Activated B cell treated with CpG ODN at 0.5 μM for 24 hours (primary cell): ENCODE data around the gene EMX1. TPM values are rescaled to one million over a fixed set of nuclear protein-coding genes. Genes with fewer than 3 reads are reported as not detected.

ENCODE experiments used
- ATAC-seq: fragments of 200-7000 bp; cut with Tn5 transposase; one replicate; pipeline ENCODE4 v1.10.0; 2021; ENCODE audit warnings: low read depth, mild to moderate bottlenecking, moderate library complexity
- CTCF ChIA-PET: fragments of 350-600 bp; sonication (Branson Sonifier 250); formaldehyde crosslinking; loops from one replicate; lab custom pipeline; 2021; ENCODE audit warnings: antibody characterized with exemption; lab: Charles Lee
- POLR2A ChIA-PET: fragments of 350-600 bp; sonication (Branson Sonifier 250); formaldehyde crosslinking; loops from one replicate; lab custom pipeline; 2021; ENCODE audit warnings: antibody characterized with exemption; lab: Charles Lee
- DNase-seq: peaks from one replicate; pipeline ENCODE4 v3.0.0; 2022
- H3K27ac Mint-ChIP-seq: one replicate; pipeline ENCODE4 v1.8.0; 2020; ENCODE audit warnings: mixed read lengths
- H3K27me3 Mint-ChIP-seq: one replicate; pipeline ENCODE4 v1.8.0; 2021; ENCODE audit warnings: mixed read lengths
- H3K36me3 Mint-ChIP-seq: one replicate; pipeline ENCODE4 v1.8.0; 2021; ENCODE audit warnings: low read depth, mixed read lengths
- H3K4me1 Mint-ChIP-seq: one replicate; pipeline ENCODE4 v1.8.0; 2021; ENCODE audit warnings: mixed read lengths
- H3K4me3 Mint-ChIP-seq: one replicate; pipeline ENCODE4 v1.8.0; 2020; ENCODE audit warnings: mild to moderate bottlenecking, mixed read lengths
- H3K9me3 Mint-ChIP-seq: one replicate; pipeline ENCODE4 v1.8.0; 2020; ENCODE audit warnings: mixed read lengths
- intact Hi-C: fragments of 100-400 bp; cut with micrococcal nuclease; formaldehyde crosslinking; loops from one replicate; pipeline ENCODE4 v1.15.1; 2024
- total RNA-seq: library from RNA; stranded (reverse); gene quantifications from 2 replicates; pipeline ENCODE4 v1.2.3, GENCODE V29; 2022
- TF ChIP-seq, protein P1 (sequence below): fragments of 200-600 bp; IDR thresholded peaks from one replicate; pipeline ENCODE4 v1.8.0; 2022; ENCODE audit warnings: antibody characterized with exemption, mild to moderate bottlenecking

EMX1 gene
- total RNA-seq, 1 donor from 2014 or later, result 0.22 TPM

DNA sequence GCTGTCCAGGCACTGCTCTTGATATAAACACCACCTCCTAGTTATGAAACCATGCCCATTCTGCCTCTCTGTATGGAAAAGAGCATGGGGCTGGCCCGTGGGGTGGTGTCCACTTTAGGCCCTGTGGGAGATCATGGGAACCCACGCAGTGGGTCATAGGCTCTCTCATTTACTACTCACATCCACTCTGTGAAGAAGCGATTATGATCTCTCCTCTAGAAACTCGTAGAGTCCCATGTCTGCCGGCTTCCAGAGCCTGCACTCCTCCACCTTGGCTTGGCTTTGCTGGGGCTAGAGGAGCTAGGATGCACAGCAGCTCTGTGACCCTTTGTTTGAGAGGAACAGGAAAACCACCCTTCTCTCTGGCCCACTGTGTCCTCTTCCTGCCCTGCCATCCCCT, 15.9 kb downstream of the EMX1 start:
- ChIA-PET CTCF (no interaction called here), POLR2A (interaction anchor here (0.7 kb wide), 1 partner anchor 1171 kb away, joined by 3 read pairs; no protein-coding TSS in a partner anchor)
- Mint-ChIP-seq H3K27me3 (peaks cover 20% of the 10 kb centered on the region), H3K4me1 (no peaks in the 10 kb centered on the region), H3K27ac (no peak overlapping the region), H3K4me3 (no peak overlapping the region), H3K9me3 (no peaks in the 10 kb centered on the region), H3K36me3 (no peaks in the 10 kb centered on the region)
- ATAC-seq (no peak), DNase-seq (no peak)
- TF ChIP-seq, protein P1, sequence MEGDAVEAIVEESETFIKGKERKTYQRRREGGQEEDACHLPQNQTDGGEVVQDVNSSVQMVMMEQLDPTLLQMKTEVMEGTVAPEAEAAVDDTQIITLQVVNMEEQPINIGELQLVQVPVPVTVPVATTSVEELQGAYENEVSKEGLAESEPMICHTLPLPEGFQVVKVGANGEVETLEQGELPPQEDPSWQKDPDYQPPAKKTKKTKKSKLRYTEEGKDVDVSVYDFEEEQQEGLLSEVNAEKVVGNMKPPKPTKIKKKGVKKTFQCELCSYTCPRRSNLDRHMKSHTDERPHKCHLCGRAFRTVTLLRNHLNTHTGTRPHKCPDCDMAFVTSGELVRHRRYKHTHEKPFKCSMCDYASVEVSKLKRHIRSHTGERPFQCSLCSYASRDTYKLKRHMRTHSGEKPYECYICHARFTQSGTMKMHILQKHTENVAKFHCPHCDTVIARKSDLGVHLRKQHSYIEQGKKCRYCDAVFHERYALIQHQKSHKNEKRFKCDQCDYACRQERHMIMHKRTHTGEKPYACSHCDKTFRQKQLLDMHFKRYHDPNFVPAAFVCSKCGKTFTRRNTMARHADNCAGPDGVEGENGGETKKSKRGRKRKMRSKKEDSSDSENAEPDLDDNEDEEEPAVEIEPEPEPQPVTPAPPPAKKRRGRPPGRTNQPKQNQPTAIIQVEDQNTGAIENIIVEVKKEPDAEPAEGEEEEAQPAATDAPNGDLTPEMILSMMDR, result no peak
- intact Hi-C loops, result no loop called here

DNA sequence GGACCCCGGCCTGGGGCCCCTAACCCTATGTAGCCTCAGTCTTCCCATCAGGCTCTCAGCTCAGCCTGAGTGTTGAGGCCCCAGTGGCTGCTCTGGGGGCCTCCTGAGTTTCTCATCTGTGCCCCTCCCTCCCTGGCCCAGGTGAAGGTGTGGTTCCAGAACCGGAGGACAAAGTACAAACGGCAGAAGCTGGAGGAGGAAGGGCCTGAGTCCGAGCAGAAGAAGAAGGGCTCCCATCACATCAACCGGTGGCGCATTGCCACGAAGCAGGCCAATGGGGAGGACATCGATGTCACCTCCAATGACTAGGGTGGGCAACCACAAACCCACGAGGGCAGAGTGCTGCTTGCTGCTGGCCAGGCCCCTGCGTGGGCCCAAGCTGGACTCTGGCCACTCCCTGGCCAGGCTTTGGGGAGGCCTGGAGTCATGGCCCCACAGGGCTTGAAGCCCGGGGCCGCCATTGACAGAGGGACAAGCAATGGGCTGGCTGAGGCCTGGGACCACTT, 16.4 kb downstream of the EMX1 start:
- H3K4me3 Mint-ChIP-seq, result no peak overlapping the region
- TF ChIP-seq, protein P1, result no peak
- no peaks in the 10 kb centered on the region for H3K4me1 Mint-ChIP-seq
- POLR2A ChIA-PET, result interaction anchor here (0.7 kb wide), 1 partner anchor 1171 kb away, joined by 3 read pairs; no protein-coding TSS in a partner anchor
- CTCF ChIA-PET, result no interaction called here
- ATAC-seq, result no peak
- H3K27me3 Mint-ChIP-seq, result peaks cover 20% of the 10 kb centered on the region
- intact Hi-C loops, result loop anchor here (2.0 kb wide), 1 partner anchor 41 kb away; no protein-coding TSS in a partner anchor
- no peaks in the 10 kb centered on the region for H3K36me3 Mint-ChIP-seq
- no peak overlapping the region for H3K27ac Mint-ChIP-seq
- no peaks in the 10 kb centered on the region for H3K9me3 Mint-ChIP-seq
- DNase-seq, result no peak

DNA sequence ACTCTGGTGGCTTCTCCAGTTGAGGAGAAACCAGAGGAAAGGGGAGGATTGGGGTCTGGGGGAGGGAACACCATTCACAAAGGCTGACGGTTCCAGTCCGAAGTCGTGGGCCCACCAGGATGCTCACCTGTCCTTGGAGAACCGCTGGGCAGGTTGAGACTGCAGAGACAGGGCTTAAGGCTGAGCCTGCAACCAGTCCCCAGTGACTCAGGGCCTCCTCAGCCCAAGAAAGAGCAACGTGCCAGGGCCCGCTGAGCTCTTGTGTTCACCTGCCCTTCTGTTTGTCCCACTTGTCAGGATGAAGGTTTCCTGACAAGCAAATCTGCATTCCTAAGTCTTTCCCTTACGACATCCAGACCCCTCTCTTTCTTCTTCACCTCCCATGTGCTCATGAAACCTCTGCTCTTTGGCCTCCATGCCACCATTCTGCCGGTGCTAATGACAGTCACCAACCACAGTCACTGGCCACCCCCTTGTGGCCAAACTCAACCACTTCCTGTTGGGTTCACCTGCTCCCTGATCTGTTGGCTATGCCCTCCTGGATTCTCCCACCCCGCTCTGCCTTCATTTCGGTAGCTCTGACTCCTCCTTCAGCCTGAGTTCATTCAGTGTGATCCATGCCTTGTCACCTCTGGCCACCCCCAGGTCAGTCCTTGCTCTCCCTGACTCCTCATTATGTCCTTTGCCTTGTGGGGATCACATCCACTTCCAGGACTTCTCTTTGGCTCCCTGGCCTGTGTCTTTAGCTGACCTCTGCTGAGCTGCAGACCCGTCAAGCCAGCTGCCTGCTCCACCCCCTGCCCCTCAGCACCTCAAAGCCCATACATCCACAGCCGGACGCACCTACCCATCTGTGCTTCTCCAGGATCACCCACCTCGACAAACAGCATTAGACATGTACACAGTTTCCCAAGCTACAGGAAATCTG, 17.6 kb downstream of the EMX1 start:
- TF ChIP-seq, protein P1, result no peak
- H3K27ac Mint-ChIP-seq, result no peak overlapping the region
- H3K4me3 Mint-ChIP-seq, result no peak overlapping the region
- no peaks in the 10 kb centered on the region for H3K4me1 Mint-ChIP-seq
- no peak for DNase-seq
- H3K36me3 Mint-ChIP-seq, result no peaks in the 10 kb centered on the region
- ATAC-seq, result no peak
- POLR2A ChIA-PET, result no interaction called here
- CTCF ChIA-PET, result no interaction called here
- intact Hi-C loops, result loop anchor here (2.0 kb wide), 1 partner anchor 42 kb away; no protein-coding TSS in a partner anchor
- no peaks in the 10 kb centered on the region for H3K9me3 Mint-ChIP-seq
- peaks cover 20% of the 10 kb centered on the region for H3K27me3 Mint-ChIP-seq

DNA sequence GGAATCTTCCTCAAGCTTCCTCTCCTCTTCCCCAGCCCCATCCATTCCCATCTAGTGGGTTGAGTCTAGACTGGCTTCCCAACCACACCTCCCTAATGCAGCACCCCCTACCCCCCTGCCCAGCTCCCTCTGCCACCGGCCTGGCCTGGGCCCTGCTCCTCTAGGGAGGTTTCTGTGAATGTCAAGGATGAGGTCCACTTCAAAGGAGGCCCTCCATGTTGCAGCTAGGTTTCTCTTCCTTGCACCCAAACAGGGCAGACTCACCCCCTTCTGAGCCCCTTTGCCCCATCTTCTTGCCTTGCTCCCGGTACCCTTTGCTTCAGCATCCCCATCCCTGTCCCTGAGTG, 18.3 kb downstream of the EMX1 start:
- no peaks in the 10 kb centered on the region for H3K9me3 Mint-ChIP-seq
- no peaks in the 10 kb centered on the region for H3K36me3 Mint-ChIP-seq
- no peak overlapping the region for H3K27ac Mint-ChIP-seq
- intact Hi-C loops, result loop anchor here (2.0 kb wide), 1 partner anchor 43 kb away; no protein-coding TSS in a partner anchor
- no peak for DNase-seq
- no peaks in the 10 kb centered on the region for H3K4me1 Mint-ChIP-seq
- no peak overlapping the region for H3K4me3 Mint-ChIP-seq
- TF ChIP-seq, protein P1, result no peak
- ChIA-PET CTCF (no interaction called here), POLR2A (no interaction called here)
- no peak for ATAC-seq
- H3K27me3 Mint-ChIP-seq, result peaks cover 20% of the 10 kb centered on the region

DNA sequence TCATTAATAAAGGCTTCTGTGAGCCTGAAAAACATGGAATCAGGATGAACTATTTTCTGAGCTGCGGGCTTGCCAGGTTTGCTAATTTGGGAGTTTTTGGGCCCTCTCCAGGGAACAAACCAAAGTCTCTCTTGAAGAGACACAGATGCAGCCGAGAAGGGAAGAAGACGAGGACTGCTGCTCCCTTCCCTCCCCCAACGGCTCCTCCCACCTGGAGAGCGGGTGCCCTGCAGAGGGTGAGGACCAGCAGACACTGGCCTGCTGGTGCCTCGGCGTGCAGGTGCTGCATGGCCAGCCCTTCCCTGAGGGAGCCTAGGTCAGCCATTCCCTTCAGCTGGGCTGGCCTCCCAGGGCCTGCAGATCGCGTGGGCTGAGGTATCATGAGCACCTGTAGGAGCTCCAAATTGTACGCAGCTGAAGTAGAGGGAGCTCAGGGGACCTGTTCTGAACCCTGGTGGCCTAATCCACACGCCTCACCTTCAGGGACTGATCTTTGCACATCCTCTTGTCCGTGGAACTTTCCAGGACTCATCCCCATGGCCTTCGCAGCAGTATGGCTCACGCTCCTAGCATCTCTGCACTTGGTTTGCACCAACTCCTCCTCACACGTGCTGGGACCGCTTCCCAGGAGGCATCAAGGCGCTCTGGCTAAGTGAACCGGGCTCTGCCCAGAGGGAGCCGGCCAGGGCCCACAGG, 19.5 kb downstream of the EMX1 start:
- H3K4me1 Mint-ChIP-seq, result no peaks in the 10 kb centered on the region
- intact Hi-C loops, result no loop called here
- no peak overlapping the region for H3K4me3 Mint-ChIP-seq
- ChIA-PET POLR2A (no interaction called here), CTCF (no interaction called here)
- no peak for DNase-seq
- no peak overlapping the region for H3K27ac Mint-ChIP-seq
- ATAC-seq, result no peak
- TF ChIP-seq, protein P1, result no peak
- H3K36me3 Mint-ChIP-seq, result no peaks in the 10 kb centered on the region
- no peaks in the 10 kb centered on the region for H3K9me3 Mint-ChIP-seq
- peaks cover 17% of the 10 kb centered on the region for H3K27me3 Mint-ChIP-seq
